Astrocyte (in vitro differentiated cells and primary cell): ENCODE data around the gene CEP104. TPM values are rescaled to one million over a fixed set of nuclear protein-coding genes. Genes with fewer than 3 reads are reported as not detected.

Experiments used
- DNase-seq: peaks from one replicate; pipeline ENCODE4 v3.0.0-alpha.2; 2010; ENCODE audit warnings: low read depth
- FAIRE-seq: peaks from 2 replicates; lab custom pipeline; 2011; peaks lifted over from hg19 to GRCh38; lab: Jason Lieb, UNC
- H2AFZ ChIP-seq: 2 replicates; pipeline ENCODE4 v1.6.0; 2012; ENCODE audit warnings: low read depth, low read length, inconsistent platforms
- H3K27ac ChIP-seq: 2 replicates; pipeline ENCODE4 v1.5.1; 2011; ENCODE audit warnings: low read depth, low read length, inconsistent platforms
- H3K27me3 ChIP-seq: 2 replicates; pipeline ENCODE4 v1.6.0; 2011; ENCODE audit warnings: low read length, inconsistent platforms; ENCODE audit not compliant: insufficient read depth
- H3K36me3 ChIP-seq: 2 replicates; pipeline ENCODE4 v1.5.1; 2011; ENCODE audit warnings: low read length, inconsistent platforms; ENCODE audit not compliant: insufficient read depth
- H3K4me1 ChIP-seq: 2 replicates; pipeline ENCODE4 v1.5.1; 2011; ENCODE audit warnings: low read length, inconsistent platforms; ENCODE audit not compliant: insufficient read depth
- H3K4me2 ChIP-seq: 2 replicates; pipeline ENCODE4 v1.6.0; 2012; ENCODE audit warnings: low read length, inconsistent platforms
- H3K4me3 ChIP-seq: 2 replicates; pipeline ENCODE4 v1.5.1; 2011; ENCODE audit warnings: low read depth, mild to moderate bottlenecking, low read length, inconsistent platforms; ENCODE audit not compliant: insufficient read depth
- H3K79me2 ChIP-seq: 2 replicates; pipeline ENCODE4 v1.6.0; 2012; ENCODE audit warnings: mild to moderate bottlenecking, low read length, inconsistent platforms; ENCODE audit not compliant: insufficient read depth
- H3K9ac ChIP-seq: 2 replicates; pipeline ENCODE4 v1.6.0; 2012; ENCODE audit warnings: mild to moderate bottlenecking, low read length, inconsistent platforms
- H3K9me3 ChIP-seq: 2 replicates; pipeline ENCODE4 v1.5.1; 2012; ENCODE audit warnings: low read depth, mild to moderate bottlenecking, low read length, inconsistent platforms; ENCODE audit not compliant: insufficient read depth
- H4K20me1 ChIP-seq: 2 replicates; pipeline ENCODE4 v1.6.0; 2012; ENCODE audit warnings: low read length, inconsistent platforms; ENCODE audit not compliant: insufficient read depth
- H3K27ac Mint-ChIP-seq: one replicate; pipeline ENCODE4 v1.8.0; 2021; ENCODE audit warnings: mild to moderate bottlenecking, mixed read lengths; ENCODE audit not compliant: unreplicated experiment
- H3K27me3 Mint-ChIP-seq: one replicate; pipeline ENCODE4 v1.8.0; 2021; ENCODE audit warnings: low read depth, mixed read lengths; ENCODE audit not compliant: unreplicated experiment
- H3K36me3 Mint-ChIP-seq: one replicate; pipeline ENCODE4 v1.8.0; 2021; ENCODE audit warnings: low read depth, mixed read lengths; ENCODE audit not compliant: unreplicated experiment
- H3K4me1 Mint-ChIP-seq: one replicate; pipeline ENCODE4 v1.8.0; 2021; ENCODE audit warnings: low read depth, mixed read lengths; ENCODE audit not compliant: unreplicated experiment
- H3K4me3 Mint-ChIP-seq: one replicate; pipeline ENCODE4 v1.8.0; 2021; ENCODE audit warnings: mild to moderate bottlenecking, moderate library complexity, mixed read lengths; ENCODE audit not compliant: unreplicated experiment
- H3K9me3 Mint-ChIP-seq: one replicate; pipeline ENCODE4 v1.8.0; 2021; ENCODE audit warnings: mild to moderate bottlenecking, mixed read lengths; ENCODE audit not compliant: unreplicated experiment
- CTCF ChIP-seq: IDR thresholded peaks from 2 replicates; pipeline ENCODE4 v1.5.1; 2011; ENCODE audit warnings: low read depth, mild to moderate bottlenecking, inconsistent platforms, low read length, moderate library complexity; ENCODE audit not compliant: insufficient read depth
- EZH2 ChIP-seq: IDR thresholded peaks from 2 replicates; pipeline ENCODE4 v1.6.1; 2012; ENCODE audit warnings: mild to moderate bottlenecking, low read length, inconsistent platforms; ENCODE audit not compliant: insufficient read depth
- total RNA-seq: library from RNA; stranded (reverse); gene quantifications from 2 replicates; pipeline ENCODE4 v1.2.1, GENCODE V29; 2021

The CEP104 gene
- total RNA-seq, 1 donor from 2014 or later = 43.6 TPM

- H3K9me3 Mint-ChIP-seq = peaks cover 3% of the 10 kb centered on the region
- H3K4me2 ChIP-seq = no peak overlapping the region
- no peak overlapping the region for H3K4me3 Mint-ChIP-seq
- H3K36me3 ChIP-seq = no peaks in the 10 kb centered on the region
- no peak overlapping the region for H3K4me3 ChIP-seq
- H3K27me3 Mint-ChIP-seq = peaks cover 6% of the 10 kb centered on the region
- peaks cover 12% of the 10 kb centered on the region for H4K20me1 ChIP-seq
- peaks cover 6% of the 10 kb centered on the region for H3K36me3 Mint-ChIP-seq
- peaks cover 26% of the 10 kb centered on the region for H3K79me2 ChIP-seq
- TF ChIP-seq EZH2 (no peak), CTCF (no peak)
- H3K27ac Mint-ChIP-seq = no peak overlapping the region
- peaks cover 5% of the 10 kb centered on the region for H3K4me1 ChIP-seq
- H3K9ac ChIP-seq = no peak overlapping the region
- no peaks in the 10 kb centered on the region for H3K27me3 ChIP-seq
- no peak overlapping the region for H2AFZ ChIP-seq
- FAIRE-seq = no peak
- no peak for DNase-seq
- no peaks in the 10 kb centered on the region for H3K9me3 ChIP-seq
- peaks cover 9% of the 10 kb centered on the region for H3K4me1 Mint-ChIP-seq
- no peak overlapping the region for H3K27ac ChIP-seq
Measured at GRCh38 chr1:3902571-3903091, 45.6 kb upstream of the CEP104 start.

- H3K9me3 Mint-ChIP-seq = peaks cover 6% of the 10 kb centered on the region
Measured at GRCh38 chr1:3902111-3902511, 45.1 kb upstream of the CEP104 start.

More at GRCh38 chr1:3902111-3902511, 45.1 kb upstream of the CEP104 start:
- FAIRE-seq (no peak), DNase-seq (no peak)
- H2AFZ ChIP-seq = no peak overlapping the region
- peaks cover 6% of the 10 kb centered on the region for H3K36me3 Mint-ChIP-seq
- peak overlapping the region; percentile 40 for H3K4me3 Mint-ChIP-seq
- peaks cover 5% of the 10 kb centered on the region for H3K4me1 ChIP-seq
- no peak overlapping the region for H3K27ac Mint-ChIP-seq
- no peak overlapping the region for H3K9ac ChIP-seq
- H3K9me3 ChIP-seq = no peaks in the 10 kb centered on the region
- H3K27me3 Mint-ChIP-seq = peaks cover 5% of the 10 kb centered on the region
- no peak overlapping the region for H3K27ac ChIP-seq
- peaks cover 31% of the 10 kb centered on the region for H3K79me2 ChIP-seq
- no peaks in the 10 kb centered on the region for H3K27me3 ChIP-seq
- no peaks in the 10 kb centered on the region for H3K36me3 ChIP-seq
- H3K4me3 ChIP-seq = no peak overlapping the region
- TF ChIP-seq EZH2 (no peak), CTCF (no peak)
- no peak overlapping the region for H3K4me2 ChIP-seq
- H4K20me1 ChIP-seq = peaks cover 15% of the 10 kb centered on the region
- H3K4me1 Mint-ChIP-seq = peaks cover 12% of the 10 kb centered on the region
